ENCODE measurements around the gene LPP. TPM values are rescaled to one million over a fixed set of nuclear protein-coding genes. Genes with fewer than 3 reads are reported as not detected.

LPP gene
- total and polyA plus RNA-seq, 10 of the 15 experiments (the other 5 are each of a cell fraction or from before 2014, with no cell fraction given), result under 0.01 to 0.62 (median 0.03) TPM

DNA sequence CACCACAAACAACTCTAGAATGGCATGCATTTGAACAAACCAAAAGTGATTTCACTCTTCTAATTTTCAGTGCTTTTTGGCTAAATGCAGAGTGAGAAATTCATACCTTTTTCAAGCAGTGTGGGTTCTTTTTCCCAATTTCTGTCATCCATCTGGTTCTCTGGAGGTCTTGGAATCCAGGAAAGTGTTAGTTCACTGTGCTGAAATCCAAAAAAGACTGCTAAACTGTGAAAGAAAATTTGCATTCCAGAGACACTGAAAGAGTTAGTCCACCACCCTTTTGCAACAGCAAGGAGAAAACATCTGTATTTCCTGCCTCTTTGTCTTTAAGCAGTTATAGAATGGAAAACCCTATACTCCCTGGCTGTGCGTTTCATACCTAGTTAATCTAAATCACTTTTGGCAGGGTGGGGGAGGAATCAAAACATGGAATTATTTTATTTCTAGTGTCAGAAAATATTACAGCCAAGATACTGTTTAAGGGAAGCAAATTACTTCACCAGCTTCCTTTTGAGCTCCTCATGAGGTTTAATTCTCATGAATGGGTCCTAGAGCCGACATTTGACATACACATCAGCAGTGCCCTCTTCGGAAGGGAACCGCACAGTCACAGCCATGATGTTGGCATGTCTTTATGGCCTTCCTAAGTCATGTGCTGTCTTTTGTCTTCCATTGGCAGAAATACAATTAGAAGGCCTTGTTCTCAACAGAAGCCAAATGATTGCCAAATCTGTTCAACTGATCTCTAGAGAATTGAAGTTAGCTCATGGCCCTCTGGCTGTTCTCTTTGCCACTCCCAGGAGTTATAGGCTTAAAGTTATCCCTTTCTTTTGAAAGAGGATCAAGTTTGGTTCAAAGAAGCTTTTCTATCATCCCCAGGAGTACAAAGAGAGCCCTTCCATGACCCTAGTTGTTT, 700.2 kb downstream of the LPP start:
- DNase-seq (ENCODE audit: low read depth, low spot score) (no peak), ATAC-seq (no peak), FAIRE-seq (no peak)
- no peak for TF ChIP-seq E2F4 (IDR thresholded peaks at IDR 0.05; ENCODE audit: low read depth, low read length)
- TF ChIP-seq FOXM1 (IDR thresholded peaks at IDR 0.05; ENCODE audit: low read depth, low read length), result no peak
- no peak for TF ChIP-seq RCOR1 (conservative IDR thresholded peaks at IDR 0.05; ENCODE audit: low read depth, low read length)
- no peak for TF ChIP-seq SREBF1 (IDR thresholded peaks at IDR 0.05; ENCODE audit: low read length)
- no peak for TF ChIP-seq ATF3 (IDR thresholded peaks at IDR 0.05; ENCODE audit: borderline replicate concordance, extremely low read depth, low read depth, low read length)
- TF ChIP-seq NR2C1 (IDR thresholded peaks at IDR 0.05), result no peak
- no peak for TF ChIP-seq POLR2AphosphoS5 (IDR thresholded peaks at IDR 0.05; ENCODE audit: low read length)
- Histone ChIP-seq H3K27ac (ENCODE audit: control insufficient read depth, insufficient read depth) (no peak overlapping the region), H2AFZ (ENCODE audit: control insufficient read depth, low read depth, low read length) (no peak overlapping the region), H3K4me3 (no peak overlapping the region), H3K27me3 (replicated peaks in 1 of 2; ENCODE audit: control insufficient read depth in 2 of 2, insufficient read depth in 2 of 2, low read length in 1 of 2) (no peaks in the 10 kb centered on the region; a peak in 1 of 4 replicates), H3K79me2 (ENCODE audit: control insufficient read depth, insufficient read depth, low read length) (no peaks in the 10 kb centered on the region), H3K9ac (ENCODE audit: control insufficient read depth, insufficient read depth, low read length) (no peak overlapping the region), H3K4me2 (ENCODE audit: control insufficient read depth, insufficient read depth) (no peak overlapping the region), H3K36me3 (ENCODE audit: control insufficient read depth in 2 of 2, insufficient read depth in 2 of 2, low read length in 1 of 2) (no peaks in the 10 kb centered on the region), H3K4me1 (ENCODE audit: control insufficient read depth, insufficient read depth, low read length) (no peaks in the 10 kb centered on the region), H3K9me3 (replicated peaks; ENCODE audit: control insufficient read depth, insufficient read depth, low read length) (no peaks in the 10 kb centered on the region), H4K20me1 (ENCODE audit: control insufficient read depth, insufficient read depth) (no peaks in the 10 kb centered on the region)
- intact Hi-C loops (cut with micrococcal nuclease; ENCODE audit: unreplicated experiment), result no loop called here
- BruUV-seq (replicated peaks), result no TSS peak
- WGBS (ENCODE audit: insufficient coverage, insufficient replicate concordance, low lambda C conversion rate, missing lambda C conversion rate), result 78% methylated on average over 4 of the region's 4 CpGs
- RAD21 ChIA-PET (ENCODE audit: unreplicated experiment), result no interaction called here
- POLR2A ChIA-PET, result no interaction called here
- SMC1A ChIA-PET (ENCODE audit: uncharacterized antibody, unreplicated experiment), result no interaction called here
- in situ Hi-C loops (cut with MboI), result no loop called here
- CTCF ChIA-PET, result interaction anchor here (1.1 kb wide), 1 partner anchor 238 kb away, joined by 3 read pairs; no protein-coding TSS in a partner anchor

Measured in GM12878 (cell line).